ENCODE results near the gene ADAMTS6. TPM values are rescaled to one million over a fixed set of nuclear protein-coding genes. Genes with fewer than 3 reads are reported as not detected.

ADAMTS6 gene
- total RNA-seq, 1 experiment from 2014 or later, result 1.2 TPM

- CTCF ChIA-PET, result no interaction called here
- no peak overlapping the region for H3K27ac Mint-ChIP-seq (ENCODE audit: unreplicated experiment)
- H3K4me1 Mint-ChIP-seq (ENCODE audit: low read depth, unreplicated experiment), result no peaks in the 10 kb centered on the region
Observed at GRCh38 chr5:65475895-65476294, 5.8 kb downstream of the ADAMTS6 start.

GRCh38 chr5:65475336-65475735 is 6.4 kb downstream of the ADAMTS6 start:
- no peak overlapping the region for H3K4me3 Mint-ChIP-seq (ENCODE audit: low read depth, unreplicated experiment)
- intact Hi-C loops (cut with micrococcal nuclease; ENCODE audit: unreplicated experiment), result no loop called here
- DNase-seq, result no peak
- TF ChIP-seq, protein P1, sequence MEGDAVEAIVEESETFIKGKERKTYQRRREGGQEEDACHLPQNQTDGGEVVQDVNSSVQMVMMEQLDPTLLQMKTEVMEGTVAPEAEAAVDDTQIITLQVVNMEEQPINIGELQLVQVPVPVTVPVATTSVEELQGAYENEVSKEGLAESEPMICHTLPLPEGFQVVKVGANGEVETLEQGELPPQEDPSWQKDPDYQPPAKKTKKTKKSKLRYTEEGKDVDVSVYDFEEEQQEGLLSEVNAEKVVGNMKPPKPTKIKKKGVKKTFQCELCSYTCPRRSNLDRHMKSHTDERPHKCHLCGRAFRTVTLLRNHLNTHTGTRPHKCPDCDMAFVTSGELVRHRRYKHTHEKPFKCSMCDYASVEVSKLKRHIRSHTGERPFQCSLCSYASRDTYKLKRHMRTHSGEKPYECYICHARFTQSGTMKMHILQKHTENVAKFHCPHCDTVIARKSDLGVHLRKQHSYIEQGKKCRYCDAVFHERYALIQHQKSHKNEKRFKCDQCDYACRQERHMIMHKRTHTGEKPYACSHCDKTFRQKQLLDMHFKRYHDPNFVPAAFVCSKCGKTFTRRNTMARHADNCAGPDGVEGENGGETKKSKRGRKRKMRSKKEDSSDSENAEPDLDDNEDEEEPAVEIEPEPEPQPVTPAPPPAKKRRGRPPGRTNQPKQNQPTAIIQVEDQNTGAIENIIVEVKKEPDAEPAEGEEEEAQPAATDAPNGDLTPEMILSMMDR (IDR thresholded peaks at IDR 0.05; ENCODE audit: unreplicated experiment), result no peak
- H3K27me3 Mint-ChIP-seq (ENCODE audit: unreplicated experiment), result no peaks in the 10 kb centered on the region
- H3K27ac Mint-ChIP-seq (ENCODE audit: unreplicated experiment), result no peak overlapping the region
- CTCF ChIA-PET, result no interaction called here
- no peaks in the 10 kb centered on the region for H3K36me3 Mint-ChIP-seq (ENCODE audit: insufficient read depth, unreplicated experiment)
- no peaks in the 10 kb centered on the region for H3K4me1 Mint-ChIP-seq (ENCODE audit: low read depth, unreplicated experiment)
- H3K9me3 Mint-ChIP-seq (ENCODE audit: low read depth, unreplicated experiment), result no peaks in the 10 kb centered on the region
- BruUV-seq (replicated peaks), result no TSS peak

More at GRCh38 chr5:65475895-65476294, 5.8 kb downstream of the ADAMTS6 start:
- no peak overlapping the region for H3K4me3 Mint-ChIP-seq (ENCODE audit: low read depth, unreplicated experiment)
- H3K36me3 Mint-ChIP-seq (ENCODE audit: insufficient read depth, unreplicated experiment), result no peaks in the 10 kb centered on the region
- no TSS peak for BruUV-seq (replicated peaks)
- no peak for DNase-seq
- intact Hi-C loops (cut with micrococcal nuclease; ENCODE audit: unreplicated experiment), result no loop called here
- TF ChIP-seq, protein P1 (IDR thresholded peaks at IDR 0.05; ENCODE audit: unreplicated experiment), result no peak
- H3K9me3 Mint-ChIP-seq (ENCODE audit: low read depth, unreplicated experiment), result no peaks in the 10 kb centered on the region
- no peaks in the 10 kb centered on the region for H3K27me3 Mint-ChIP-seq (ENCODE audit: unreplicated experiment)

DNA sequence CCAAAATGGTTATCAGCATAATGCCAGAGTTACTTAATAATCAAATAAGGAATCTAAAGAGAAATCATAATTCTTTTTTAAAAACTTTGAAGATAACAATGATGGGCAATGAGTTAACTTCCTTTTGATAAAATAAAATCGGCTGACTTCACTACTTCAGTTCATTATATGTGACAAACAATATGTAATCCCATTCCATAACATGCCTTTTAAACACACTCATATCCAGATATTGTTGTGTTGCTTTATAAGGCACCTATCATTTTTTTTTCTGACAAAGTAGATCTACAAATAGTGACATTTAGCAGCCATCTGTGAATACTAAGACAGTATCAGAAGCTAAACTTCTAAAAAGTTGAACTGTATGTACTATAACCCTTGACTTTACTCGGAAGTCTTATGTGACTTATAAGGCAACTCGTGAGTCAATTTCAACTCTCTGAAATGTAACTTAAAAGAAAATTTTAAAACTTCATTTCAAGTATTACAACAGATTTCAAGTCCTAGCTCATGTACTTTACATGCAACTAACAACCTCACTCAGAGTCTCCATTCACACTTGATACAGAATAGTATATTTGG is 7.5 kb downstream of the ADAMTS6 start:
- no peaks in the 10 kb centered on the region for H3K36me3 Mint-ChIP-seq (ENCODE audit: insufficient read depth, unreplicated experiment)
- intact Hi-C loops (cut with micrococcal nuclease; ENCODE audit: unreplicated experiment), result no loop called here
- H3K27ac Mint-ChIP-seq (ENCODE audit: unreplicated experiment), result no peak overlapping the region
- no peaks in the 10 kb centered on the region for H3K9me3 Mint-ChIP-seq (ENCODE audit: low read depth, unreplicated experiment)
- no peaks in the 10 kb centered on the region for H3K4me1 Mint-ChIP-seq (ENCODE audit: low read depth, unreplicated experiment)
- H3K4me3 Mint-ChIP-seq (ENCODE audit: low read depth, unreplicated experiment), result no peak overlapping the region
- CTCF ChIA-PET, result no interaction called here
- H3K27me3 Mint-ChIP-seq (ENCODE audit: unreplicated experiment), result no peaks in the 10 kb centered on the region
- no TSS peak for BruUV-seq (replicated peaks)
- TF ChIP-seq, protein P1 (IDR thresholded peaks at IDR 0.05; ENCODE audit: unreplicated experiment), result no peak
- DNase-seq, result no peak

GRCh38 chr5:65468633-65469032 is 13.1 kb downstream of the ADAMTS6 start:
- Mint-ChIP-seq H3K9me3 (ENCODE audit: low read depth, unreplicated experiment) (no peaks in the 10 kb centered on the region), H3K27me3 (ENCODE audit: unreplicated experiment) (no peaks in the 10 kb centered on the region), H3K27ac (ENCODE audit: unreplicated experiment) (no peak overlapping the region), H3K4me3 (ENCODE audit: low read depth, unreplicated experiment) (no peak overlapping the region), H3K36me3 (ENCODE audit: insufficient read depth, unreplicated experiment) (no peaks in the 10 kb centered on the region), H3K4me1 (ENCODE audit: low read depth, unreplicated experiment) (no peaks in the 10 kb centered on the region)
- TF ChIP-seq, protein P1 (IDR thresholded peaks at IDR 0.05; ENCODE audit: unreplicated experiment), result no peak
- CTCF ChIA-PET, result no interaction called here
- BruUV-seq (replicated peaks), result no TSS peak
- intact Hi-C loops (cut with micrococcal nuclease; ENCODE audit: unreplicated experiment), result no loop called here
- no peak for DNase-seq

All from Calu3 (cell line).